ENCODE data around the gene RPL18A.

The RPL18A gene

DNA sequence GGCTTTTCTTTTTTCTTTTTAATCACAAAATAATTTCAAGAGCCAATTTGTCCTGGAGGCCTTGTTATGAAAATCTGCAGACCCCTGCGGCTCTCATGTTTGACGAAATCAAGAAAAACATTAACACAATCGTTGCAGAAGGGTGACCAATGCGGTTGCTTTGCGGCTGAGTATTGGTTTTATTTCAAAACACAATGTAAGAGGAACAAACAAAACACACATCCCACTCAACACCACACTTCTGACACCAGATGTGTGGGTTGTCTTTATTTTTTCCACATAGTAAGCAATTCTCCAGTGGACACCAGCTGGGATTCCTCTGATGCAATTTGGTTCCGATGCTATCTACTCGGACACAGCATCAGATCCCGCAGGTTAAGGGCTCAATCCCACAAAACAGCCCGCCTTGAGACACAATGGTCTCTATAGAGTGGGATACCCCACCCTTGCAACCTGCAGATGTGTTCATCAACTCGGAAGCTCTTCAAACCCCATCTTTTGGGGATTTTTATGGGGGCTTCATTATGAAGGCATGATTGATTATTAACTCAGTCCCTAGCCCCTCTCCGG lies 51.2 kb downstream of the RPL18A start:
- no peak for DNase-seq

All from DMS53 (cell line).